B cell (primary cell): Measurements from ENCODE around the gene SLC2A13. TPM values are rescaled to one million over a fixed set of nuclear protein-coding genes. Genes with fewer than 3 reads are reported as not detected.

Experiments used
- ATAC-seq: fragments of 200-7000 bp; cut with Tn5 transposase; one replicate; pipeline ENCODE4 v1.10.0; 2021; ENCODE audit warnings: low read depth, mild to moderate bottlenecking, moderate number of reproducible peaks, moderate library complexity
- CTCF ChIA-PET: fragments of 350-600 bp; sonication (Branson Sonifier 250); formaldehyde crosslinking; loops from one replicate; lab custom pipeline; 2021; ENCODE audit warnings: antibody characterized with exemption, inconsistent platforms; lab: Charles Lee
- POLR2A ChIA-PET: fragments of 350-600 bp; sonication (Branson Sonifier 250); formaldehyde crosslinking; loops from one replicate; lab custom pipeline; 2021; ENCODE audit warnings: antibody characterized with exemption; lab: Charles Lee
- DNase-seq: peaks from one replicate; pipeline ENCODE4 v3.0.0; 2013
- H2AFZ ChIP-seq: 2 replicates; pipeline ENCODE4 v1.6.1; 2012; ENCODE audit warnings: mild to moderate bottlenecking, low read depth, low read length; ENCODE audit not compliant: insufficient read depth, poor library complexity, severe bottlenecking
- H3K27ac ChIP-seq, 2 donors: 1 replicate in 1 of 2; 2 replicates in 1 of 2; pipeline ENCODE4 v1.5.1; 2012 to 2013; ENCODE audit warnings: low read length in 2 of 2, mild to moderate bottlenecking in 2 of 2, moderate library complexity in 1 of 2
- H3K27me3 ChIP-seq, 4 experiments: fragments of 200-600 bp in 1 of 4; sonication (generic) in 1 of 4; replicated peaks in 1 of 4; 1 replicate in 2 of 4; 2 replicates in 2 of 4; pipeline versions ENCODE4 v1.6.1 to v1.7.0; 2013 to 2016; ENCODE audit warnings: low read length in 3 of 4, mild to moderate bottlenecking in 2 of 4, mixed read lengths in 1 of 4, moderate library complexity in 1 of 4; ENCODE audit not compliant: insufficient read depth in 4 of 4, control insufficient read depth in 3 of 4; ENCODE audit errors: control extremely low read depth in 1 of 4
- H3K36me3 ChIP-seq, 2 experiments: replicated peaks in 1 of 2; 1 replicate in 1 of 2; 2 replicates in 1 of 2; pipeline versions ENCODE4 v1.6.1 to v1.7.1; 2013; ENCODE audit warnings: low read length in 1 of 2; ENCODE audit not compliant: insufficient read depth in 2 of 2, control insufficient read depth in 1 of 2; ENCODE audit errors: control extremely low read depth in 1 of 2, extremely low read depth in 1 of 2
- H3K4me1 ChIP-seq, 2 donors: fragments of 200-600 bp in 1 of 2; sonication (generic) in 1 of 2; 1 replicate in 1 of 2; 2 replicates in 1 of 2; pipeline versions ENCODE4 v1.5.1 to v1.6.1; 2013 to 2017; ENCODE audit warnings: low read length in 2 of 2; ENCODE audit not compliant: control insufficient read depth in 2 of 2, insufficient read depth in 2 of 2
- H3K4me2 ChIP-seq: replicated peaks from 2 replicates; pipeline ENCODE3; 2012; ENCODE audit warnings: mild to moderate bottlenecking, low read depth, low read length; ENCODE audit not compliant: poor library complexity, severe bottlenecking
- H3K4me3 ChIP-seq, 5 experiments: fragments of 200-600 bp in 1 of 5; sonication (generic) in 1 of 5; 1 replicate in 3 of 5; 2 replicates in 2 of 5; pipeline versions ENCODE4 v1.5.1 to v1.7.0; 2011 to 2016; ENCODE audit warnings: low read length in 4 of 5, mild to moderate bottlenecking in 4 of 5, low read depth in 2 of 5, control low read depth in 1 of 5, moderate library complexity in 1 of 5; ENCODE audit not compliant: insufficient read depth in 1 of 5; ENCODE audit errors: control extremely low read depth in 1 of 5, extremely low read depth in 1 of 5
- H3K79me2 ChIP-seq: fragments of 200-600 bp; sonication (generic); one replicate; pipeline ENCODE4 v1.6.0; 2016; ENCODE audit warnings: low read length; ENCODE audit not compliant: control insufficient read depth, insufficient read depth
- H3K9ac ChIP-seq: fragments of 200-600 bp; sonication (generic); 2 replicates; pipeline ENCODE4 v1.6.1; 2017; ENCODE audit warnings: mild to moderate bottlenecking, low read length, moderate library complexity
- H3K9me3 ChIP-seq, 3 donors: one replicate each; pipeline versions ENCODE4 v1.6.1 to v1.7.1; 2013; ENCODE audit warnings: low read length in 2 of 3; ENCODE audit not compliant: control insufficient read depth in 2 of 3, insufficient read depth in 1 of 3; ENCODE audit errors: control extremely low read depth in 1 of 3
- H4K20me1 ChIP-seq: 2 replicates; pipeline ENCODE4 v1.6.0; 2012; ENCODE audit warnings: mild to moderate bottlenecking, low read length; ENCODE audit not compliant: insufficient read depth, control insufficient read depth, poor library complexity, severe bottlenecking
- H3K27ac Mint-ChIP-seq: one replicate; pipeline ENCODE4 v1.8.0; 2021; ENCODE audit warnings: mixed read lengths
- H3K27me3 Mint-ChIP-seq: one replicate; pipeline ENCODE4 v1.8.0; 2021; ENCODE audit warnings: mixed read lengths
- H3K4me1 Mint-ChIP-seq: one replicate; pipeline ENCODE4 v1.8.0; 2021; ENCODE audit warnings: mixed read lengths
- H3K4me3 Mint-ChIP-seq: one replicate; pipeline ENCODE4 v1.8.0; 2021; ENCODE audit warnings: mixed read lengths
- H3K9me3 Mint-ChIP-seq: one replicate; pipeline ENCODE4 v1.8.0; 2022; ENCODE audit warnings: mixed read lengths; ENCODE audit not compliant: insufficient read depth
- EZH2 ChIP-seq: IDR thresholded peaks from 2 replicates; pipeline ENCODE4 v1.6.1; 2012; ENCODE audit warnings: borderline replicate concordance, low read depth, mild to moderate bottlenecking, moderate library complexity, low read length; ENCODE audit not compliant: insufficient read depth, poor library complexity, severe bottlenecking
- WGBS: methylation state at CpG from one replicate; pipeline ENCODE4 v1.1.5; 2013; ENCODE audit warnings: missing lambda C conversion rate; ENCODE audit not compliant: insufficient coverage; 5-methylcytosine and 5-hydroxymethylcytosine counted together
- intact Hi-C: fragments of 100-400 bp; cut with micrococcal nuclease; formaldehyde crosslinking; loops from one replicate; pipeline ENCODE4 v1.10.0; 2022
- polyA plus RNA-seq: library from polyadenylated mRNA; depleted of rRNA; stranded (reverse); fragments of >200 nt; gene quantifications from 2 replicates; pipeline ENCODE4 v1.2.3, GENCODE V29; 2012
- total RNA-seq, 2 donors: library from RNA; stranded (reverse); fragments of 120-200 nt in 1 of 2; gene quantifications; 1 replicate in 1 of 2; 2 replicates in 1 of 2; pipeline versions ENCODE4 v1.2.3 to v1.2.4, GENCODE V29; 2013 to 2022
- TF ChIP-seq, protein P1 (sequence below): fragments of 200-600 bp; IDR thresholded peaks from one replicate; pipeline ENCODE4 v1.8.0; 2022; ENCODE audit warnings: antibody characterized with exemption, mild to moderate bottlenecking

SLC2A13 gene
- total and polyA plus RNA-seq, 2 donors (not counting 1 experiment from before 2014, with no cell fraction given), result 2.1 to 8.6 TPM

GRCh38 chr12:39971348-39971747, 134.5 kb downstream of the SLC2A13 start:
- ATAC-seq, result no peak
- Histone ChIP-seq H3K36me3 (no peaks in the 10 kb centered on the region), H3K27ac (no peak overlapping the region), H4K20me1 (no peaks in the 10 kb centered on the region), H3K4me1 (no peaks in the 10 kb centered on the region), H3K4me3 (no peak overlapping the region), H3K27me3 (no peaks in the 10 kb centered on the region), H3K79me2 (no peaks in the 10 kb centered on the region), H3K9me3 (peaks cover 0 to 1% (median 0%) of the 10 kb centered on the region in 3 donors), H2AFZ (no peak overlapping the region), H3K9ac (no peak overlapping the region), H3K4me2 (no peak overlapping the region)
- Mint-ChIP-seq H3K27ac (no peak overlapping the region), H3K4me1 (no peaks in the 10 kb centered on the region), H3K4me3 (no peak overlapping the region), H3K27me3 (no peaks in the 10 kb centered on the region), H3K9me3 (no peaks in the 10 kb centered on the region)
- ChIA-PET POLR2A (no interaction called here), CTCF (no interaction called here)
- intact Hi-C loops, result no loop called here
- TF ChIP-seq EZH2, result no peak
- TF ChIP-seq, protein P1, sequence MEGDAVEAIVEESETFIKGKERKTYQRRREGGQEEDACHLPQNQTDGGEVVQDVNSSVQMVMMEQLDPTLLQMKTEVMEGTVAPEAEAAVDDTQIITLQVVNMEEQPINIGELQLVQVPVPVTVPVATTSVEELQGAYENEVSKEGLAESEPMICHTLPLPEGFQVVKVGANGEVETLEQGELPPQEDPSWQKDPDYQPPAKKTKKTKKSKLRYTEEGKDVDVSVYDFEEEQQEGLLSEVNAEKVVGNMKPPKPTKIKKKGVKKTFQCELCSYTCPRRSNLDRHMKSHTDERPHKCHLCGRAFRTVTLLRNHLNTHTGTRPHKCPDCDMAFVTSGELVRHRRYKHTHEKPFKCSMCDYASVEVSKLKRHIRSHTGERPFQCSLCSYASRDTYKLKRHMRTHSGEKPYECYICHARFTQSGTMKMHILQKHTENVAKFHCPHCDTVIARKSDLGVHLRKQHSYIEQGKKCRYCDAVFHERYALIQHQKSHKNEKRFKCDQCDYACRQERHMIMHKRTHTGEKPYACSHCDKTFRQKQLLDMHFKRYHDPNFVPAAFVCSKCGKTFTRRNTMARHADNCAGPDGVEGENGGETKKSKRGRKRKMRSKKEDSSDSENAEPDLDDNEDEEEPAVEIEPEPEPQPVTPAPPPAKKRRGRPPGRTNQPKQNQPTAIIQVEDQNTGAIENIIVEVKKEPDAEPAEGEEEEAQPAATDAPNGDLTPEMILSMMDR, result no peak
- DNase-seq, result no peak
- no CpG with 5 or more reads among the region's 1 CpG for WGBS

DNA sequence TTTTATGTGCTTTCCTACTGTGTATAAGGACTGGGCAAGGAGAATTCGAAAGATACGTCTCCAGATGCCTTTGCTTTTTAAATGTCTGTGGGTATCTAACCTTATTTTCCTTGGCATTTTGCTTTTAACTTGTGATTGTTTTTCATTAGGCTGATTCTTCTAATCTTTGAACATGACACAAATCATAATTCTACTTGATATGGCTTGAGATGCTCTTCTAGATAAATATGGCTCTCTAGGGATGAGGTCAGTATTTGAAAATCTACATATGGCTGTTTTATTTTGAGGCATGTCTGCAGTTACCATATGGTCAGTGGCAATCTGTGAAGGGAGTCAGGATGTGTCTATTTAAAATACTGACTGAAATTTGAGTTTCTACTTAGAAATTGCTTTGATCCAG, 139.2 kb downstream of the SLC2A13 start:
- intact Hi-C loops, result no loop called here
- CTCF ChIA-PET, result no interaction called here
- no peak overlapping the region for H3K27ac Mint-ChIP-seq
- no peaks in the 10 kb centered on the region for H3K9me3 Mint-ChIP-seq
- Histone ChIP-seq H3K9ac (no peak overlapping the region), H2AFZ (no peak overlapping the region), H3K4me3 (no peak overlapping the region), H3K9me3 (no peaks in the 10 kb centered on the region), H3K4me2 (no peak overlapping the region), H4K20me1 (no peaks in the 10 kb centered on the region), H3K79me2 (no peaks in the 10 kb centered on the region), H3K27me3 (no peaks in the 10 kb centered on the region), H3K27ac (no peak overlapping the region), H3K4me1 (no peaks in the 10 kb centered on the region), H3K36me3 (no peaks in the 10 kb centered on the region)
- DNase-seq (no peak), ATAC-seq (no peak)
- POLR2A ChIA-PET, result no interaction called here
- WGBS, result no CpG with 5 or more reads among the region's 2 CpGs
- no peaks in the 10 kb centered on the region for H3K4me1 Mint-ChIP-seq
- no peaks in the 10 kb centered on the region for H3K27me3 Mint-ChIP-seq
- TF ChIP-seq, protein P1, result no peak
- no peak for TF ChIP-seq EZH2
- no peak overlapping the region for H3K4me3 Mint-ChIP-seq
